Spleen (tissue), 11 donors: Measurements from ENCODE around the gene AMOTL1. TPM values are rescaled to one million over a fixed set of nuclear protein-coding genes. Genes with fewer than 3 reads are reported as not detected.

ENCODE experiments used
- DNase-seq: peaks from one replicate; pipeline ENCODE4 v3.0.0-alpha.2; 2020
- H3K27ac ChIP-seq, 8 donors: fragments of 200-600 bp; sonication (generic) in 7 of 8; 1 replicate in 4 of 8; 2 replicates in 4 of 8; pipeline versions ENCODE4 v1.5.0 to v1.8.0; 2016 to 2021; ENCODE audit warnings: inconsistent platforms in 4 of 8, mild to moderate bottlenecking in 4 of 8, moderate library complexity in 1 of 8
- H3K27me3 ChIP-seq, 7 donors: fragments of 200-600 bp; sonication (generic) in 6 of 7; replicated peaks in 1 of 7; 1 replicate in 4 of 7; 2 replicates in 3 of 7; pipeline versions ENCODE4 v1.5.0 to v1.8.0; 2016 to 2021; ENCODE audit warnings: inconsistent platforms in 3 of 7, mild to moderate bottlenecking in 1 of 7
- H3K36me3 ChIP-seq, 6 donors: fragments of 200-600 bp; sonication (generic) in 5 of 6; 1 replicate in 4 of 6; 2 replicates in 2 of 6; pipeline versions ENCODE4 v1.5.0 to v1.8.0; 2016 to 2021; ENCODE audit warnings: inconsistent platforms in 2 of 6
- H3K4me1 ChIP-seq, 6 donors: fragments of 200-600 bp; sonication (generic) in 5 of 6; 1 replicate in 3 of 6; 2 replicates in 3 of 6; pipeline versions ENCODE4 v1.5.0 to v1.8.0; 2016 to 2021; ENCODE audit warnings: inconsistent platforms in 3 of 6
- H3K4me3 ChIP-seq, 8 donors: fragments of 200-600 bp; sonication (generic) in 7 of 8; 1 replicate in 4 of 8; 2 replicates in 4 of 8; pipeline versions ENCODE4 v1.5.0 to v1.8.0; 2016 to 2021; ENCODE audit warnings: inconsistent platforms in 4 of 8, mild to moderate bottlenecking in 4 of 8, moderate library complexity in 2 of 8
- H3K9me3 ChIP-seq, 8 donors: fragments of 200-600 bp; sonication (generic) in 7 of 8; 1 replicate in 4 of 8; 2 replicates in 4 of 8; pipeline versions ENCODE4 v1.5.0 to v1.8.0; 2016 to 2021; ENCODE audit warnings: inconsistent platforms in 4 of 8
- CTCF ChIP-seq, 11 experiments: fragments of 200-600 bp in 7 of 11; fragments of 450-650 bp in 4 of 11; sonication (generic) in 4 of 11; IDR thresholded peaks in 8 of 11; conservative IDR thresholded peaks in 3 of 11; 1 replicate in 7 of 11; 2 replicates in 4 of 11; pipeline versions ENCODE4 v1.4.0 to v1.8.0; 2016 to 2021; ENCODE audit warnings: antibody characterized with exemption in 11 of 11, inconsistent platforms in 4 of 11, mild to moderate bottlenecking in 1 of 11
- POLR2A ChIP-seq, 3 donors: fragments of 450-650 bp; IDR thresholded peaks; one replicate each; pipeline ENCODE4 v1.5.1; 2017; ENCODE audit warnings: antibody characterized with exemption in 3 of 3, mild to moderate bottlenecking in 1 of 3
- POLR2AphosphoS5 ChIP-seq, 3 donors: sonication (generic); formaldehyde crosslinking; IDR thresholded peaks; one replicate each; pipeline ENCODE4 v1.5.1; 2017; ENCODE audit warnings: antibody characterized with exemption in 3 of 3
- WGBS, 5 donors: extraction: QIAGEN DNeasy Blood & Tissue Kit in 3 of 5; methylation state at CpG; one replicate each; pipeline versions ENCODE4 v1.1.5 to v1.1.7; 2013 to 2018; 5-methylcytosine and 5-hydroxymethylcytosine counted together
- intact Hi-C: fragments of 100-400 bp; cut with DNase I; formaldehyde crosslinking; loops from one replicate; pipeline ENCODE4 v1.15.0; 2023; ENCODE audit warnings: low total_unique reads
- polyA plus RNA-seq, 3 donors: library from polyadenylated mRNA; stranded (reverse); fragments of 200-250 nt; gene quantifications; one replicate each; pipeline ENCODE4 v1.2.1, GENCODE V29; 2013
- total RNA-seq, 7 donors: library from RNA; depleted of rRNA in 3 of 7; stranded (reverse); fragments of >200 nt in 3 of 7; fragmentation: NEBNext Ultra II Directional in 4 of 7; extraction: Animal tissue kit (Norgen Biotek cat#: 25700) in 4 of 7; gene quantifications; one replicate each; pipeline versions ENCODE4 v1.1.0 to v1.2.1, GENCODE V29; 2016 to 2021
- donor health status: healthy with polysubstance abuse.
- donor health status: DM: no; HTN: no; CAD: no; lungs with moderate emphysema.
- donor health status: DM: no; HTN: no; CAD: no.
- donor health status: Bipolar disorder and iron deficiency.
- donor health status: healthy.
- donor health status: DM: no; HTN: no; CAD: no.
- donor health status: DM: yes; HTN: yes; CAD: no.

AMOTL1 gene
- total and polyA plus RNA-seq, 10 donors: 1.4 to 43.9 (median 29.7) TPM

- no peaks in the 10 kb centered on the region for H3K27me3 ChIP-seq
- no peak overlapping the region for H3K4me3 ChIP-seq
- H3K4me1 ChIP-seq: peaks cover 0 to 16% (median 2%) of the 10 kb centered on the region in 6 donors
- no peaks in the 10 kb centered on the region for H3K9me3 ChIP-seq
- H3K36me3 ChIP-seq: no peaks in the 10 kb centered on the region
- intact Hi-C loops: no loop called here
- TF ChIP-seq CTCF (IDR thresholded peaks at IDR 0.05 in 8 of 11, conservative IDR thresholded peaks at IDR 0.05 in 3 of 11) (no peak), POLR2A (IDR thresholded peaks at IDR 0.05) (no peak), POLR2AphosphoS5 (IDR thresholded peaks at IDR 0.05) (no peak)
- no peak for DNase-seq
- 72 to 84% (median 79%) methylated on average over 1 of the region's 1 CpG for WGBS, 5 donors
- H3K27ac ChIP-seq: no peak overlapping the region
Observed at GRCh38 chr11:94722735-94723134, 45.4 kb upstream of the AMOTL1 start.

- TF ChIP-seq POLR2A (IDR thresholded peaks at IDR 0.05) (no peak), CTCF (IDR thresholded peaks at IDR 0.05 in 8 of 11, conservative IDR thresholded peaks at IDR 0.05 in 3 of 11) (no peak), POLR2AphosphoS5 (IDR thresholded peaks at IDR 0.05) (no peak)
- no peak overlapping the region for H3K4me3 ChIP-seq
- H3K36me3 ChIP-seq: no peaks in the 10 kb centered on the region
- H3K27me3 ChIP-seq: no peaks in the 10 kb centered on the region
- H3K9me3 ChIP-seq: no peaks in the 10 kb centered on the region
- intact Hi-C loops: no loop called here
- H3K27ac ChIP-seq: peak overlapping the region in 1 of 8 donors; percentile 52
- 67 to 93% (median 74%) methylated on average over 2 of the region's 2 CpGs for WGBS, 5 donors
- peaks cover 0 to 16% (median 2%) of the 10 kb centered on the region in 6 donors for H3K4me1 ChIP-seq
- DNase-seq: no peak
Observed at GRCh38 chr11:94725097-94725496, 43.1 kb upstream of the AMOTL1 start.

- 83 to 92% (median 87%) methylated on average over 2 of the region's 2 CpGs for WGBS, 5 donors
Observed at GRCh38 chr11:94727819-94728218, 40.3 kb upstream of the AMOTL1 start.

GRCh38 chr11:94728541-94728940 is 39.6 kb upstream of the AMOTL1 start:
- no peak for DNase-seq
- H3K4me1 ChIP-seq: peaks cover 0 to 39% (median 15%) of the 10 kb centered on the region in 6 donors
- no peaks in the 10 kb centered on the region for H3K27me3 ChIP-seq
- no peaks in the 10 kb centered on the region for H3K36me3 ChIP-seq
- intact Hi-C loops: no loop called here
- H3K27ac ChIP-seq: no peak overlapping the region
- no peak for TF ChIP-seq POLR2A (IDR thresholded peaks at IDR 0.05)
- no peak for TF ChIP-seq POLR2AphosphoS5 (IDR thresholded peaks at IDR 0.05)
- TF ChIP-seq CTCF (IDR thresholded peaks at IDR 0.05 in 8 of 11, conservative IDR thresholded peaks at IDR 0.05 in 3 of 11): no peak
- WGBS, 5 donors: 62 to 90% (median 73%) methylated on average over 1 of the region's 1 CpG
- H3K4me3 ChIP-seq: no peak overlapping the region
- H3K9me3 ChIP-seq: no peaks in the 10 kb centered on the region

More at GRCh38 chr11:94727819-94728218, 40.3 kb upstream of the AMOTL1 start:
- no peak overlapping the region for H3K27ac ChIP-seq
- intact Hi-C loops: no loop called here
- TF ChIP-seq POLR2A (IDR thresholded peaks at IDR 0.05) (no peak), POLR2AphosphoS5 (IDR thresholded peaks at IDR 0.05) (no peak), CTCF (IDR thresholded peaks at IDR 0.05 in 8 of 11, conservative IDR thresholded peaks at IDR 0.05 in 3 of 11) (no peak)
- no peaks in the 10 kb centered on the region for H3K36me3 ChIP-seq
- no peak for DNase-seq
- no peaks in the 10 kb centered on the region for H3K9me3 ChIP-seq
- H3K4me1 ChIP-seq: peaks cover 0 to 31% (median 11%) of the 10 kb centered on the region in 6 donors
- no peak overlapping the region for H3K4me3 ChIP-seq
- H3K27me3 ChIP-seq: no peaks in the 10 kb centered on the region
